NB4 (cell line): ENCODE data around the gene AWAT2.

Experiments
- MAX ChIP-seq: IDR thresholded peaks from 2 replicates; pipeline ENCODE4 v1.6.1; 2011; ENCODE audit warnings: low read depth, low read length
- POLR2A ChIP-seq: IDR thresholded peaks from 2 replicates; pipeline ENCODE4 v1.6.1; 2011; ENCODE audit warnings: mild to moderate bottlenecking; ENCODE audit not compliant: insufficient read length; ENCODE audit errors: extremely low read depth
- TF ChIP-seq, protein P1 (sequence below): IDR thresholded peaks from one replicate; pipeline ENCODE4 v1.5.1; 2012; ENCODE audit warnings: low read depth, low read length

GRCh38 chrX:70026851-70027200 lies 22.9 kb downstream of the AWAT2 start:
- TF ChIP-seq, protein P1, sequence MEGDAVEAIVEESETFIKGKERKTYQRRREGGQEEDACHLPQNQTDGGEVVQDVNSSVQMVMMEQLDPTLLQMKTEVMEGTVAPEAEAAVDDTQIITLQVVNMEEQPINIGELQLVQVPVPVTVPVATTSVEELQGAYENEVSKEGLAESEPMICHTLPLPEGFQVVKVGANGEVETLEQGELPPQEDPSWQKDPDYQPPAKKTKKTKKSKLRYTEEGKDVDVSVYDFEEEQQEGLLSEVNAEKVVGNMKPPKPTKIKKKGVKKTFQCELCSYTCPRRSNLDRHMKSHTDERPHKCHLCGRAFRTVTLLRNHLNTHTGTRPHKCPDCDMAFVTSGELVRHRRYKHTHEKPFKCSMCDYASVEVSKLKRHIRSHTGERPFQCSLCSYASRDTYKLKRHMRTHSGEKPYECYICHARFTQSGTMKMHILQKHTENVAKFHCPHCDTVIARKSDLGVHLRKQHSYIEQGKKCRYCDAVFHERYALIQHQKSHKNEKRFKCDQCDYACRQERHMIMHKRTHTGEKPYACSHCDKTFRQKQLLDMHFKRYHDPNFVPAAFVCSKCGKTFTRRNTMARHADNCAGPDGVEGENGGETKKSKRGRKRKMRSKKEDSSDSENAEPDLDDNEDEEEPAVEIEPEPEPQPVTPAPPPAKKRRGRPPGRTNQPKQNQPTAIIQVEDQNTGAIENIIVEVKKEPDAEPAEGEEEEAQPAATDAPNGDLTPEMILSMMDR = no peak
- no peak for TF ChIP-seq POLR2A
- no peak for TF ChIP-seq MAX
